Psoas muscle (tissue), 8 donors: ENCODE results near the gene MS4A6A. TPM values are rescaled to one million over a fixed set of nuclear protein-coding genes. Genes with fewer than 3 reads are reported as not detected.

ENCODE experiments used
- ATAC-seq, 4 donors: fragments of 200-7000 bp; cut with Tn5 transposase; one replicate each; pipeline ENCODE4 v1.9.1; 2020; ENCODE audit warnings: moderate library complexity in 3 of 4, mild to moderate bottlenecking in 2 of 4
- DNase-seq, 2 donors: peaks; one replicate each; pipeline ENCODE4 v3.0.0-alpha.2; 2020
- H3K27ac ChIP-seq: fragments of 200-600 bp; one replicate; pipeline ENCODE4 v1.8.0; 2022
- H3K27me3 ChIP-seq, 3 donors: fragments of 200-600 bp in 1 of 3; one replicate each; pipeline versions ENCODE4 v1.6.1 to v1.8.0; 2013 to 2022; ENCODE audit warnings: low read length in 2 of 3, mild to moderate bottlenecking in 2 of 3, moderate library complexity in 1 of 3; ENCODE audit not compliant: insufficient read depth in 3 of 3
- H3K36me3 ChIP-seq, 2 donors: fragments of 200-600 bp in 1 of 2; one replicate each; pipeline versions ENCODE4 v1.6.1 to v1.8.0; 2013 to 2022; ENCODE audit warnings: low read depth in 1 of 2, mild to moderate bottlenecking in 1 of 2, moderate library complexity in 1 of 2; ENCODE audit not compliant: insufficient read depth in 1 of 2
- H3K4me1 ChIP-seq: fragments of 200-600 bp; one replicate; pipeline ENCODE4 v1.8.0; 2022
- H3K4me3 ChIP-seq: fragments of 200-600 bp; one replicate; pipeline ENCODE4 v1.8.0; 2022; ENCODE audit warnings: mild to moderate bottlenecking
- H3K9me3 ChIP-seq: fragments of 200-600 bp; one replicate; pipeline ENCODE4 v1.8.0; 2022
- CTCF ChIP-seq: fragments of 200-600 bp; IDR thresholded peaks from one replicate; pipeline ENCODE4 v1.8.0; 2022; ENCODE audit warnings: antibody characterized with exemption
- WGBS, 3 donors: extraction: QIAGEN DNeasy Blood & Tissue Kit; methylation state at CpG; one replicate each; pipeline versions ENCODE4 v1.1.6 to v1.1.7; 2013; 5-methylcytosine and 5-hydroxymethylcytosine counted together
- intact Hi-C, 2 donors: fragments of 100-400 bp; cut with DNase I; formaldehyde crosslinking; loops; one replicate each; pipeline versions ENCODE4 v1.11.0 to v1.14.2; 2022
- polyA plus RNA-seq, 3 donors: library from polyadenylated mRNA; stranded (reverse); fragments of 200-250 nt; gene quantifications; one replicate each; pipeline ENCODE4 v1.2.3, GENCODE V29; 2013
- total RNA-seq, 4 donors: library from RNA; stranded (reverse); fragmentation: NEBNext Ultra II Directional in 2 of 4; extraction: Animal tissue kit (Norgen Biotek cat#: 25700) in 2 of 4; gene quantifications; one replicate each; pipeline versions ENCODE4 v1.2.1 to v1.2.4, GENCODE V29; 2021 to 2023
- donor health status: healthy with polysubstance abuse.
- donor health status: DM: no; HTN: no; CAD: no; lungs with moderate emphysema.
- donor health status: Bipolar disorder and iron deficiency.
- donor health status: healthy.
- donor health status: DM: yes; HTN: yes; CAD: no.
- donor health status: DM: no; HTN: no; CAD: no.
- donor health status: DM: no; HTN: no; CAD: no.
- donor health status: DM: yes; HTN: yes; CAD: no.

MS4A6A gene
- total and polyA plus RNA-seq, 7 donors = 2.9 to 22.6 (median 14.7) TPM

- TF ChIP-seq CTCF = no peak
- 86 to 89% (median 86%) methylated on average over 3 of the region's 3 CpGs for WGBS, 3 donors
- intact Hi-C loops = no loop called here
- Histone ChIP-seq H3K27me3 (no peaks in the 10 kb centered on the region), H3K4me3 (no peak overlapping the region), H3K36me3 (no peaks in the 10 kb centered on the region), H3K9me3 (no peaks in the 10 kb centered on the region), H3K27ac (no peak overlapping the region), H3K4me1 (no peaks in the 10 kb centered on the region)
- ATAC-seq (no peak), DNase-seq (no peak)
Observed at GRCh38 chr11:60221181-60221580, 38.3 kb upstream of the MS4A6A start.

- DNase-seq (no peak), ATAC-seq (no peak)
- H3K36me3 ChIP-seq = no peaks in the 10 kb centered on the region
- H3K4me3 ChIP-seq = no peak overlapping the region
- TF ChIP-seq CTCF = no peak
- intact Hi-C loops = no loop called here
- no peaks in the 10 kb centered on the region for H3K27me3 ChIP-seq
- H3K9me3 ChIP-seq = no peaks in the 10 kb centered on the region
- H3K27ac ChIP-seq = no peak overlapping the region
- 77 to 82% (median 81%) methylated on average over 1 of the region's 1 CpG for WGBS, 3 donors
- no peaks in the 10 kb centered on the region for H3K4me1 ChIP-seq
Observed at GRCh38 chr11:60214386-60214785, 31.5 kb upstream of the MS4A6A start.

GRCh38 chr11:60211206-60211605 lies 28.3 kb upstream of the MS4A6A start:
- intact Hi-C loops = no loop called here
- WGBS, 3 donors = 85 to 90% (median 86%) methylated on average over 4 of the region's 4 CpGs
- no peak for ATAC-seq
- no peaks in the 10 kb centered on the region for H3K27me3 ChIP-seq
- no peak overlapping the region for H3K27ac ChIP-seq
- no peak for DNase-seq
- no peaks in the 10 kb centered on the region for H3K4me1 ChIP-seq
- no peaks in the 10 kb centered on the region for H3K36me3 ChIP-seq
- H3K4me3 ChIP-seq = no peak overlapping the region
- H3K9me3 ChIP-seq = no peaks in the 10 kb centered on the region
- no peak for TF ChIP-seq CTCF

DNA sequence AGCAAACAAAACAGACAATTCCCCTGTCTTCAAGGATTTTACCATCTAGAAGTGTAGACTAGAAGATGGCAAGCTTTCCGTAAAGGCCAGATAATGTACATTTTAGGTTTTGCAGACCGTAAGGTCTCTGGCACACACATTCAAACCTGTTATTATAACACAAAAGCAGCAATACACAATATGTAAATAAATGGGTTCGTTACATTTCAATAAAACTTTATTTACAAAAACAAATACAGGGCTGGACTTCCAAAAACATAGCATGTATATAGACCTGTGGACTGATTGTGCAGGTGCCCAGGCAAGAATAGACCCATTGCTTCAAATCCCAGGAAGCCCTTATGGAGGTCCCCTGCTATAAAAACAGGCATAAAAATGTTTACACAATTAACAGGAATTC lies 27.1 kb upstream of the MS4A6A start:
- intact Hi-C loops = no loop called here
- ATAC-seq = no peak
- WGBS, 3 donors = 86 to 91% (median 86%) methylated on average over 3 of the region's 3 CpGs
- TF ChIP-seq CTCF = no peak
- no peak overlapping the region for H3K27ac ChIP-seq
- no peaks in the 10 kb centered on the region for H3K27me3 ChIP-seq
- H3K4me1 ChIP-seq = no peaks in the 10 kb centered on the region
- no peak for DNase-seq
- no peaks in the 10 kb centered on the region for H3K9me3 ChIP-seq
- no peak overlapping the region for H3K4me3 ChIP-seq
- H3K36me3 ChIP-seq = no peaks in the 10 kb centered on the region

- H3K27me3 ChIP-seq = no peaks in the 10 kb centered on the region
- no peak overlapping the region for H3K27ac ChIP-seq
- DNase-seq = no peak
- H3K36me3 ChIP-seq = no peaks in the 10 kb centered on the region
- WGBS, 3 donors = 11 to 23% (median 11%) methylated on average over 1 of the region's 1 CpG
- no peak for ATAC-seq
- no peak overlapping the region for H3K4me3 ChIP-seq
- H3K9me3 ChIP-seq = no peaks in the 10 kb centered on the region
- H3K4me1 ChIP-seq = no peaks in the 10 kb centered on the region
- intact Hi-C loops = no loop called here
- TF ChIP-seq CTCF = no peak
Observed at GRCh38 chr11:60208951-60209350, 26.1 kb upstream of the MS4A6A start.
